Measurements from ENCODE around the gene NFYC.
A peak's percentile ranks its signal among the peaks of the same experiment; 100 is the strongest.

NFYC gene

GRCh38 chr1:40756523-40756922 lies 65.0 kb downstream of the NFYC start:
- DNase-seq (ENCODE audit: low read depth in 1 of 2, low spot score in 1 of 2): no peak

GRCh38 chr1:40757084-40757483 lies 65.6 kb downstream of the NFYC start:
- DNase-seq (ENCODE audit: low read depth in 1 of 2, low spot score in 1 of 2): no peak

- DNase-seq (ENCODE audit: low read depth in 1 of 2, low spot score in 1 of 2): no peak
Observed at GRCh38 chr1:40758004-40758403, 66.5 kb downstream of the NFYC start.

- DNase-seq (ENCODE audit: low read depth in 1 of 2, low spot score in 1 of 2): no peak
Observed at GRCh38 chr1:40758578-40759343, 67.3 kb downstream of the NFYC start.

- DNase-seq (ENCODE audit: low read depth in 1 of 2, low spot score in 1 of 2): no peak
Observed at GRCh38 chr1:40760984-40761383, 69.5 kb downstream of the NFYC start.

- no peak for DNase-seq (ENCODE audit: low read depth in 1 of 2, low spot score in 1 of 2)
Observed at GRCh38 chr1:40762144-40762923, 70.8 kb downstream of the NFYC start.

- no peak for DNase-seq (ENCODE audit: low read depth in 1 of 2, low spot score in 1 of 2)
Observed at GRCh38 chr1:40763742-40764532, 72.4 kb downstream of the NFYC start.

GRCh38 chr1:40764981-40765380 lies 73.5 kb downstream of the NFYC start:
- DNase-seq (ENCODE audit: low read depth in 1 of 2, low spot score in 1 of 2): no peak

GRCh38 chr1:40766017-40766416 lies 74.5 kb downstream of the NFYC start:
- DNase-seq (ENCODE audit: low read depth in 1 of 2, low spot score in 1 of 2): no peak

GRCh38 chr1:40766560-40766959 lies 75.1 kb downstream of the NFYC start:
- DNase-seq (ENCODE audit: low read depth in 1 of 2, low spot score in 1 of 2): no peak

- no peak for DNase-seq (ENCODE audit: low read depth in 1 of 2, low spot score in 1 of 2)
Observed at GRCh38 chr1:40768146-40768990, 76.9 kb downstream of the NFYC start.

GRCh38 chr1:40769815-40770214 lies 78.3 kb downstream of the NFYC start:
- no peak for DNase-seq (ENCODE audit: low read depth in 1 of 2, low spot score in 1 of 2)

- DNase-seq (ENCODE audit: low read depth in 1 of 2, low spot score in 1 of 2): no peak
Observed at GRCh38 chr1:40770296-40771070, 79.0 kb downstream of the NFYC start.

- no peak for DNase-seq (ENCODE audit: low read depth in 1 of 2, low spot score in 1 of 2)
Observed at GRCh38 chr1:40772146-40772955, 80.8 kb downstream of the NFYC start.

- no peak for DNase-seq (ENCODE audit: low read depth in 1 of 2, low spot score in 1 of 2)
Observed at GRCh38 chr1:40773748-40774265, 82.3 kb downstream of the NFYC start.

GRCh38 chr1:40774266-40774998 lies 82.9 kb downstream of the NFYC start:
- DNase-seq (ENCODE audit: low read depth in 1 of 2, low spot score in 1 of 2): peak; percentile 37 to 44

- DNase-seq (ENCODE audit: low read depth in 1 of 2, low spot score in 1 of 2): no peak
Observed at GRCh38 chr1:40776236-40777072, 85.0 kb downstream of the NFYC start.

All from activated CD4-positive, alpha-beta T cell treated with anti-CD3 and anti-CD28 coated beads, Interleukin-2, amount 50 U/mL, for 24 hours (primary cell).